GM12878 (cell line): ENCODE results near the gene TLR10.

Experiments
- CHD1 ChIP-seq: IDR thresholded peaks from 2 replicates; pipeline ENCODE4 v1.6.1; 2012; ENCODE audit warnings: low read depth, low read length, improper control_type of control experiment
- CTCF ChIP-seq, 3 experiments: IDR thresholded peaks in 2 of 3; conservative IDR thresholded peaks in 1 of 3; 2 replicates each; pipeline ENCODE4 v1.5.1; 2011; ENCODE audit warnings: low read depth in 3 of 3, low read length in 3 of 3, mild to moderate bottlenecking in 3 of 3, control low read depth in 2 of 3, moderate library complexity in 2 of 3, inconsistent platforms in 1 of 3, mixed read lengths in 1 of 3; ENCODE audit not compliant: control insufficient read depth in 2 of 3, insufficient read depth in 1 of 3; ENCODE audit errors: extremely low read depth in 1 of 3
- EP300 ChIP-seq, 2 experiments: fragments of 150-350 bp in 1 of 2; IDR thresholded peaks; 2 replicates each; pipeline ENCODE4 v1.6.1; 2011 to 2012; ENCODE audit warnings: low read depth in 2 of 2, low read length in 2 of 2, borderline replicate concordance in 1 of 2, improper control_type of control experiment in 1 of 2, inconsistent platforms in 1 of 2; ENCODE audit not compliant: control insufficient read depth in 1 of 2
- IRF4 ChIP-seq: IDR thresholded peaks from 2 replicates; pipeline ENCODE4 v1.6.1; 2011; ENCODE audit warnings: low read depth, low read length
- POLR2AphosphoS5 ChIP-seq: IDR thresholded peaks from 2 replicates; pipeline ENCODE4 v1.6.1; 2011; ENCODE audit warnings: mild to moderate bottlenecking, low read length, inconsistent platforms
- TARDBP ChIP-seq: IDR thresholded peaks from 2 replicates; pipeline ENCODE4 v1.6.1; 2016; ENCODE audit warnings: borderline replicate concordance
- TF ChIP-seq, protein P1 (sequence below): IDR thresholded peaks from 2 replicates; pipeline ENCODE4 v1.6.1; 2012; ENCODE audit warnings: low read depth, low read length, improper control_type of control experiment

DNA sequence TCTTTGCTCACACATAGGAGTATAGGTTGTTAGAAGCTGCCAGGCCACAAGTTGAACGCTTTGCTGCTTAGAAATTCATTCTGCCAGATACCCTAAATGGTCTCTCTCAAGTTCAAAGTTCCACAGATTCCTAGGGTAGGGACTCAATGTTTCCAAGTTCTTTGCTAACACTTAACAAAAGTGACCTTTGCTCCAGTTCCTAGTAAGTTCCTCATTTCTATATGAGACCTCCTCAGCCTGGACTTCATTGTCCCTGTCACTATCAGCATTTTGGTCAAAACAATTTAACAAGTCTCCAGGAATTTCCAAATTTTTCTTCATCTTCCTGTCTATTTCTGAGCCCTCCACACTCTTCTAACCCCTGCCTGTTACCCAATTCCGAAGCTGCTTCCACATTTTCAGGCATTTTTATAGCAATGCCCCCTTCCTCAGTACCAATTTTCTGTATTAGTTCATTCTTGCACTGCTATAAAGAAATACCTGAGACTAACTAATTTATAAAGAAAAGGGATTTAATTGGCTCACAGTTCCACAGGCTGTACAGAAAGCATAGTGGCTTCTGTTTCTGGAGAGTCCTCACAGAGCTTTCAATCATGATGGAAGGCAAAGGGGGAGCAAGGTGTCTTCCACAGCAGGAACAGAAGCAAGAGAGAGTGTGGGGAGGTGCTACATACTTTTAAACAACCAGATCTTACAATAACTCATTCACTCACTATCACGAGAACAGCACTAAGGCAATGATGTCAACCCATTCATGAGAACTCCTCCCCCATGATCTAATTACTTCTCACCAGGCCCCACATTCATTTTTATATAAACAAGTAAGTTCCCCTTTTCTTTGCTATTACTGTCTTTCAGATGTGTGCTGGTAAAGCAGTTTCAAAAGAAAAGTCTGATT is 33.3 kb upstream of the TLR10 start:
- TF ChIP-seq CHD1 (0 out of 2 replicates have a peak, but pooled peaks have one; percentile 28), CTCF (IDR thresholded peaks at IDR 0.05 in 2 of 3, conservative IDR thresholded peaks at IDR 0.05 in 1 of 3; ENCODE audit: control insufficient read depth in 2 of 3, extremely low read depth in 1 of 3, insufficient read depth in 1 of 3, low read depth in 3 of 3, low read length in 3 of 3) (no peak), POLR2AphosphoS5 (peak; percentile 88), TARDBP (no peak), EP300 (IDR thresholded peaks at IDR 0.05; ENCODE audit: borderline replicate concordance in 1 of 2, control insufficient read depth in 1 of 2, low read depth in 2 of 2, low read length in 2 of 2) (peak in 1 of 2 experiments; percentile 86; a peak in 2 of 4 replicates), IRF4 (no peak)
- TF ChIP-seq, protein P1, sequence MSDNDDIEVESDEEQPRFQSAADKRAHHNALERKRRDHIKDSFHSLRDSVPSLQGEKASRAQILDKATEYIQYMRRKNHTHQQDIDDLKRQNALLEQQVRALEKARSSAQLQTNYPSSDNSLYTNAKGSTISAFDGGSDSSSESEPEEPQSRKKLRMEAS: no peak
